Stimulated activated CD8-positive, alpha-beta memory T cell treated with anti-CD3 and anti-CD28 coated beads, Interleukin-2, amount 100 ng/mL, for 48 hours (primary cell): Measurements from ENCODE around the gene THOC2.
"Not testable (repeated sequence)": the region's sequence is repeated elsewhere in the genome, so short reads cannot be mapped to it uniquely, and the experiment has no call there.

Experiments
- DNase-seq, 2 donors: peaks; one replicate each; pipeline ENCODE4 v3.0.0-alpha.2; 2020; ENCODE audit warnings: low read depth in 2 of 2

Gene THOC2

GRCh38 chrX:123738378-123738940 is 5.6 kb upstream of the THOC2 start:
- DNase-seq, result no peak

- DNase-seq, result no peak
Observed at GRCh38 chrX:123736333-123736921, 3.6 kb upstream of the THOC2 start.

- not testable (repeated sequence) for DNase-seq
Observed at GRCh38 chrX:123735137-123735536, 2.3 kb upstream of the THOC2 start.

- DNase-seq, result not testable (repeated sequence)
Observed at GRCh38 chrX:123734079-123734478, 1.2 kb upstream of the THOC2 start.

- peak in 1 of 2 donors; percentile 4 for DNase-seq
Observed at GRCh38 chrX:123731987-123732669, 724 bp downstream of the THOC2 start.

GRCh38 chrX:123731258-123731986 is 1.4 kb downstream of the THOC2 start:
- no peak for DNase-seq

GRCh38 chrX:123728554-123728953 is 4.3 kb downstream of the THOC2 start:
- DNase-seq, result no peak

GRCh38 chrX:123728016-123728415 is 4.8 kb downstream of the THOC2 start:
- DNase-seq, result no peak

GRCh38 chrX:123722193-123722592 is 10.7 kb downstream of the THOC2 start:
- DNase-seq, result not testable (repeated sequence)

GRCh38 chrX:123720486-123720885 is 12.4 kb downstream of the THOC2 start:
- no peak for DNase-seq

GRCh38 chrX:123713841-123714240 is 19.0 kb downstream of the THOC2 start:
- DNase-seq, result no peak

GRCh38 chrX:123713434-123713833 is 19.4 kb downstream of the THOC2 start:
- no peak for DNase-seq

GRCh38 chrX:123711201-123711600 is 21.7 kb downstream of the THOC2 start:
- DNase-seq, result not testable (repeated sequence)

- DNase-seq, result no peak
Observed at GRCh38 chrX:123704781-123705180, 28.1 kb downstream of the THOC2 start.

- no peak for DNase-seq
Observed at GRCh38 chrX:123698979-123699520, 33.8 kb downstream of the THOC2 start.

GRCh38 chrX:123696334-123696733 is 36.5 kb downstream of the THOC2 start:
- DNase-seq, result no peak

- no peak for DNase-seq
Observed at GRCh38 chrX:123695242-123695641, 37.6 kb downstream of the THOC2 start.

GRCh38 chrX:123691776-123692175 is 41.1 kb downstream of the THOC2 start:
- DNase-seq, result no peak

GRCh38 chrX:123688524-123688923 is 44.3 kb downstream of the THOC2 start:
- no peak for DNase-seq

- no peak for DNase-seq
Observed at GRCh38 chrX:123685232-123685631, 47.6 kb downstream of the THOC2 start.

GRCh38 chrX:123682186-123682585 is 50.7 kb downstream of the THOC2 start:
- DNase-seq, result no peak

GRCh38 chrX:123679733-123680460 is 53.0 kb downstream of the THOC2 start:
- DNase-seq, result not testable (repeated sequence)
